Thymus (tissue), 11 donors: ENCODE results near the gene POLG2. TPM values are rescaled to one million over a fixed set of nuclear protein-coding genes. Genes with fewer than 3 reads are reported as not detected.
"Not testable (repeated sequence)": the region's sequence is repeated elsewhere in the genome, so short reads cannot be mapped to it uniquely, and the experiment has no call there.

Experiments used
- DNase-seq, 9 donors: peaks; one replicate each; pipeline ENCODE4 v3.0.0-alpha.2; 2013; ENCODE audit warnings: low spot score in 9 of 9, low read depth in 6 of 9, missing footprints in 1 of 9
- H3K27ac ChIP-seq, 2 donors: one replicate each; pipeline ENCODE4 v1.5.1; 2013; ENCODE audit warnings: control low read depth in 1 of 2, low read depth in 1 of 2, low read length in 1 of 2, mild to moderate bottlenecking in 1 of 2, moderate library complexity in 1 of 2
- H3K27me3 ChIP-seq, 2 donors: one replicate each; pipeline ENCODE4 v1.5.1; 2013; ENCODE audit warnings: low read length in 1 of 2; ENCODE audit not compliant: control insufficient read depth in 2 of 2, insufficient read depth in 1 of 2
- H3K36me3 ChIP-seq, 2 donors: one replicate each; pipeline ENCODE4 v1.5.1; 2013; ENCODE audit warnings: low read length in 1 of 2, mild to moderate bottlenecking in 1 of 2, moderate library complexity in 1 of 2; ENCODE audit not compliant: control insufficient read depth in 2 of 2, insufficient read depth in 2 of 2
- H3K4me1 ChIP-seq, 2 donors: one replicate each; pipeline ENCODE4 v1.5.1; 2013; ENCODE audit warnings: low read length in 2 of 2; ENCODE audit not compliant: control insufficient read depth in 2 of 2, insufficient read depth in 2 of 2
- H3K4me3 ChIP-seq, 2 donors: one replicate each; pipeline ENCODE4 v1.5.1; 2013; ENCODE audit warnings: low read length in 2 of 2, control low read depth in 1 of 2, mild to moderate bottlenecking in 1 of 2
- H3K9me3 ChIP-seq, 2 donors: one replicate each; pipeline ENCODE4 v1.5.1; 2013; ENCODE audit warnings: low read length in 1 of 2, mild to moderate bottlenecking in 1 of 2; ENCODE audit not compliant: control insufficient read depth in 2 of 2, insufficient read depth in 1 of 2
- WGBS: extraction: QIAGEN DNeasy Blood & Tissue Kit; methylation state at CpG from one replicate; pipeline ENCODE4 v1.1.7; 2013; 5-methylcytosine and 5-hydroxymethylcytosine counted together
- polyA plus RNA-seq: library from polyadenylated mRNA; stranded (reverse); fragments of 200-250 nt; gene quantifications from one replicate; pipeline ENCODE4 v1.2.3, GENCODE V29; 2013
- total RNA-seq: library from RNA; stranded (reverse); fragments of 120-200 nt; gene quantifications from one replicate; pipeline ENCODE4 v1.2.4, GENCODE V29; 2013
- donor health status: healthy.

Gene POLG2
- total and polyA plus RNA-seq, 2 donors = 13.2 to 24.4 TPM

- Histone ChIP-seq H3K27ac (peak overlapping the region; percentile 94 to 96), H3K4me3 (peak overlapping the region; percentile 71 to 82), H3K9me3 (no peaks in the 10 kb centered on the region), H3K27me3 (no peaks in the 10 kb centered on the region), H3K4me1 (peaks cover 16 to 22% of the 10 kb centered on the region in 2 donors), H3K36me3 (peaks cover 35 to 58% of the 10 kb centered on the region in 2 donors)
- under 1% methylated on average over 20 of the region's 20 CpGs for WGBS
- peak in 1 of 9 donors; percentile 43 for DNase-seq
These were observed 487 bp downstream of the POLG2 start for GRCh38 chr17:64496348-64496785.

- not testable (repeated sequence) for H3K9me3 ChIP-seq, H3K27me3 ChIP-seq, H3K27ac ChIP-seq, H3K4me3 ChIP-seq, DNase-seq
- WGBS = 97% methylated on average over 5 of the region's 5 CpGs
- peaks cover 16 to 22% of the 10 kb centered on the region in 2 donors for H3K4me1 ChIP-seq
- peaks cover 29 to 58% of the 10 kb centered on the region in 2 donors for H3K36me3 ChIP-seq
These were observed 1.6 kb downstream of the POLG2 start for GRCh38 chr17:64495300-64495699.

GRCh38 chr17:64494121-64494520 lies 2.7 kb downstream of the POLG2 start:
- H3K9me3 ChIP-seq = no peaks in the 10 kb centered on the region
- H3K36me3 ChIP-seq = peaks cover 26 to 58% of the 10 kb centered on the region in 2 donors
- no peak overlapping the region for H3K27ac ChIP-seq
- peaks cover 16 to 22% of the 10 kb centered on the region in 2 donors for H3K4me1 ChIP-seq
- 98% methylated on average over 2 of the region's 2 CpGs for WGBS
- no peaks in the 10 kb centered on the region for H3K27me3 ChIP-seq
- H3K4me3 ChIP-seq = no peak overlapping the region
- DNase-seq = no peak

DNA sequence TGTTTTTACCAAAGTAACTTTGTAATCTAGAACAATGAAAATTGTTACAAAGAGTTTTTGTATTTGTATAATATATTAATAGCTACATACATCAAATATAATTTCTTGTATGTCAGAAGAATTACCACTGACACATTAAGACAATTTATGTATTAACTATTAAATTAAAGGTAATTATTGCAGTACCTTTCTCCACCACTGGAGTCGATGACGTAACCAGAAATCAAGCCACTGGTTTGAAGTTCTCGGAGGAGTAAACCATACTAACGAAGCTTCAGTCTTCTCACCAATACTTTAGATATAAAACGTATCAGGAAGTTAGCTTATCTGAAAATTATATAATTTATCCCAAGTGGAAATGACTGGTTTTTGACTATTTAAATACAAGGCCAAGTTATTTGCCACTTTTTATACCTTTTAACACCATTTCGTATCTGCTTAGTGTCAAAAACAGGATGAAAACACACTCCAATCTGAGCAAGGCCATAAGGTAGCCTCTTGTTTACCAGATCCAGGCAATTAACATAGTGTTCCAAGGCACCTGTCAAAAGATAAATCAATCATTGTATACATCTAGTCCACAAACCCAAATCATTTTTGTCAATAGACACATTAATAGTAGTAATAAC lies 4.3 kb downstream of the POLG2 start:
- no peak overlapping the region for H3K27ac ChIP-seq
- peak in 1 of 9 donors; percentile 33 for DNase-seq
- H3K4me3 ChIP-seq = no peak overlapping the region
- peaks cover 14 to 22% of the 10 kb centered on the region in 2 donors for H3K4me1 ChIP-seq
- WGBS = 82% methylated on average over 6 of the region's 6 CpGs
- H3K9me3 ChIP-seq = no peaks in the 10 kb centered on the region
- H3K36me3 ChIP-seq = peaks cover 26 to 57% of the 10 kb centered on the region in 2 donors
- no peaks in the 10 kb centered on the region for H3K27me3 ChIP-seq

- Histone ChIP-seq H3K4me3 (no peak overlapping the region), H3K27ac (no peak overlapping the region), H3K27me3 (no peaks in the 10 kb centered on the region), H3K4me1 (peaks cover 9 to 17% of the 10 kb centered on the region in 2 donors), H3K36me3 (peaks cover 26 to 59% of the 10 kb centered on the region in 2 donors), H3K9me3 (no peaks in the 10 kb centered on the region)
- DNase-seq = no peak
- WGBS = 96% methylated on average over 3 of the region's 3 CpGs
These were observed 4.9 kb downstream of the POLG2 start for GRCh38 chr17:64491994-64492393.

GRCh38 chr17:64491034-64491860 lies 5.6 kb downstream of the POLG2 start:
- DNase-seq = peak in 3 of 9 donors; percentile 29 to 57 (median 45)
- H3K27me3 ChIP-seq = no peaks in the 10 kb centered on the region
- H3K27ac ChIP-seq = no peak overlapping the region
- H3K9me3 ChIP-seq = no peaks in the 10 kb centered on the region
- 97% methylated on average over 13 of the region's 13 CpGs for WGBS
- no peak overlapping the region for H3K4me3 ChIP-seq
- peaks cover 25 to 62% of the 10 kb centered on the region in 2 donors for H3K36me3 ChIP-seq
- H3K4me1 ChIP-seq = peaks cover 9 to 17% of the 10 kb centered on the region in 2 donors

GRCh38 chr17:64488301-64488700 lies 8.6 kb downstream of the POLG2 start:
- H3K4me1 ChIP-seq = no peaks in the 10 kb centered on the region
- H3K9me3 ChIP-seq = no peaks in the 10 kb centered on the region
- over 99% methylated on average over 2 of the region's 2 CpGs for WGBS
- no peaks in the 10 kb centered on the region for H3K27me3 ChIP-seq
- H3K27ac ChIP-seq = no peak overlapping the region
- H3K4me3 ChIP-seq = no peak overlapping the region
- DNase-seq = no peak
- H3K36me3 ChIP-seq = peaks cover 34 to 90% of the 10 kb centered on the region in 2 donors

DNA sequence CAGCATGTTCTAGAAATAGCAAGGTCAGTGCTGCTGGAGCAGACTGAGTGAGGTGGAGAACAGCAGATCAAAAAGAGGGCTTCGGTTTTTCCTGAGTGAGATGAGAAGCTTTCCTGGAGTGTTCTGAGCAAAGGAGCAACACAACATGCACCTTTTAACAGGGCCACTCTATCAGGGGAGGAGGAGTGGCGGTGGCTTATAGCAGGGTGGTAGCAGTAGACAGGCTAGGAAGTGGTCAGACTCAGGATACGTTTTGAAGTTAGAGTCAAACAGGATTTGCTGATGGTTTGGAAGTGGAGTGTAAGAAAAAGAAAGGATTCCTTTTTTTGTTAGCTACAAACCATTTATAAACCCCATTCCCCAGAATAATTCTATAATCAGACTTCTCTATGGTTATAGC lies 12.5 kb downstream of the POLG2 start:
- 72% methylated on average over 3 of the region's 3 CpGs for WGBS
- Histone ChIP-seq H3K36me3 (peaks cover 32 to 79% of the 10 kb centered on the region in 2 donors), H3K4me3 (no peak overlapping the region)

GRCh38 chr17:64480951-64481350 lies 15.9 kb downstream of the POLG2 start:
- Histone ChIP-seq H3K27ac (no peak overlapping the region), H3K4me1 (no peaks in the 10 kb centered on the region), H3K9me3 (no peaks in the 10 kb centered on the region), H3K4me3 (no peak overlapping the region), H3K27me3 (no peaks in the 10 kb centered on the region), H3K36me3 (peaks cover 23 to 70% of the 10 kb centered on the region in 2 donors)
- no peak for DNase-seq
- WGBS = 100% methylated on average over 1 of the region's 1 CpG

More for the DNA sequence above, 12.5 kb downstream of the POLG2 start:
- Histone ChIP-seq H3K27me3 (no peaks in the 10 kb centered on the region), H3K9me3 (no peaks in the 10 kb centered on the region), H3K27ac (no peak overlapping the region), H3K4me1 (no peaks in the 10 kb centered on the region)
- DNase-seq = no peak
